ELR (cell line): ENCODE results near the gene FAM53B.

Source experiments
- DNase-seq: peaks from one replicate; pipeline ENCODE4 v3.0.0-alpha.2; 2015; ENCODE audit warnings: low read depth

Gene FAM53B

GRCh38 chr10:124728071-124728829, 15.9 kb downstream of the FAM53B start:
- no peak for DNase-seq

- DNase-seq, result no peak
These were observed 16.7 kb downstream of the FAM53B start for GRCh38 chr10:124727361-124727960.

GRCh38 chr10:124725791-124726190, 18.4 kb downstream of the FAM53B start:
- no peak for DNase-seq

- no peak for DNase-seq
These were observed 19.0 kb downstream of the FAM53B start for GRCh38 chr10:124725171-124725631.

DNA sequence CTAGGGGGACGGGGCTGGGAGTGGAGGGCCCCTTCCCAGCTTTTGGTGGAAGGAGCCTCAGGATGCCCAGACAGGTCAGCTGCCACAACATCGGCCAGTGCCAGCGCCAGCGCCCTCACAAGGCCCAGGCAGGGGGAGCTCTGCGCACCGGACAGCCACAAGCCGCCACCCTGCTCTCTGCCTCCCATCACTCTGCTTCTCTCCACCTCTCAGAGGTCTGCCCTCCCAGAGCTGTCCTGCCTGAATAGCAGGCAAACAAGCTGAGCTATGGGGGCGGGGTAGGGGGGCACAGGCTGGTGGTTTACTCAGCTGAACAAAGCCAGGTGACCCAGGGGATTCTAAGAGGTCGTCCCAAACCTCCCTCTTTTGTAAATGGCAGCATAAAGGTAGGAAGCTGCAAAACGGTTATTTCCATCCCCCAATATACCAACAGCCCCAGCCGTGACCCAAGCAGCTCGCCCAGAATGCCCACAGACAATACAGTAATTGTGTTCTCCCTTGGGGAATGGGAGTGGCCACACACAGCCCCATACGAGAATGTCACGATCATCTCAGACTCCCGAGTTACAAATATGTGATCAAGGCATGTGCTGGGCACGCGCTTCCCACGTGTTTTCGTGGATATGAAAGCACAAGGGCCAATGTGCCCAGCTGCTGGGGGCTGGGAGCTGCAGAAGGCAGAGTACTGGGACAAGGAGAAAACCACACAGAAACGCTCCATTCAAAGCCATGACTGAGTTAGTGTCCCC, 19.7 kb downstream of the FAM53B start:
- no peak for DNase-seq

- DNase-seq, result no peak
These were observed 20.4 kb downstream of the FAM53B start for GRCh38 chr10:124723826-124724225.

DNA sequence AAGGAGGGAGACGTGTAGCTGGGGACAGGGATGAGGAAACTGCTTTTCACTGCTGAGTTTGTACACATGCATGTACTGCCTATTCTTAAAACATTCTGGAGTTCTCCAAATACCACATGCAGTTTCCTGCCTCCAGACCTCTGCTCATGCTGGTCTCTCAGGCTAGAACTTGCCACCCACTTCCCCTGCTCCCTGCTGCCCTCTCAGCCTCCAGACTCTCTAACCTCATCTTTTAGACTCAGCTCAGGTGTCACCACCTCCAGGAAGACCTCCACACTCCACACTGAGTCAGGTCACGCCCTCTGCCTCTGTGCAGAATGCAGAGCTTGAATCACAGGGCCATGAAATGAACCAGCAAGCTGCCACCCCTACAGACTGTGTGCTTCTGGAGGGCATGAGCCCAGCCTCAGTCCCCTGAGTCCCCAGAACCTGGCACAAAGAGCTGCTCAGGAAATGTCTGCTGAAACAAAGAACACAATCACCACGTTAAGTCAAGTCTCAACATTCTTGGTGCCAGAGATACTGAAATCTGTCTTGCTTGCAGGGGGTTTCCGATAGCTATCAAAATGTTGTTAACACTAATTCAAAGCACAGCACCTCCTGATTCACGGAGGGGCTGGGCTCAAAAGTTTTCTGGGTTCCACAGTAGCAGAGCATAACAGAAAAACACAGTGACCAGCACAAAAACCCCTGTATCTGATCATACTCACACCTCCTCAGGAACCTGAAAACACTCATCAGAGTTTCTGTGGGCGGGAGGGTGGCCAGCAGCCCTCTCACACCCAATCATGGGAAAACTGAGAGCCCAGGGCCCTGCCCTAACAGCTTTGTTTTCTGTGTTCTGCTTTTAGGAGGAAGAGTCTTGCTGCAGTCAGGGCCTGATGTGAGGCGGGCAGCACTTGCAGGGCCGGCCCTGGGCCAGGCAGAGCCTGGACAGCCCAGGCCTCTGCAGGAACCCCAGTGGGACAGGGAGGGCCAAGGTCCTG, 21.1 kb downstream of the FAM53B start:
- no peak for DNase-seq

DNA sequence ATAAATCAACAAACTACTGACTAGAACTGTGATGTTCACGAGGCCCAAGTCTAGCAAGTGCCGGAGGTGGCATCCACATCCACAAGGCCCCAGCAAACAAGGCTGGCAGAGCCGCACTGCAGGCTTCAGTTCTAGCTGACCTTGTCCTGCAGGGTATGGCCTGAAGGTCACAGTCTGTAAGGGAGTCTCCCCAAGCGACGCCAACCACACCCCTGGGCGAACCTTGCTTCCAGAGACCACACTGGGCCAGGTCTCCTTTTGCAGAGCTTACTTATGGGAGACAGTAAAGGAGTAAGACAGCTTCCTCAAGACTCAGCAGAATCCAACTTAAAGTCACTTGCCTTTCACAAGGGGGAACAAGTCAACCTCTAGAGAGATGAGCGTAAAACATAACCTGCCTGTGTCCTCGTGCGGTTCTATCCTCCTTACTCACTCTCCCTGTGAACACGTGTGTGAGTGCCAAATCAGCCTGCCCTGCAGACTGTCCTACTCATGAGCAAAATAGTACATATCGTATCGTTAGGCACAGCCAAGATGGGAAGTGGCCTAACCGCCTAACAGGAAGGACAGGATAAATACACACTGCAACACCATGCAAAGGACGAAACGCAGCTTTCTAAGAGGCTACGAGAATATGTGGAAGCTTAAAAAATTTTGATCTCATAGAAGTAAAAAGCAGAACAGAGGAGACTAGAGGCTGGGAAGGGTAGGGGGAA, 22.7 kb downstream of the FAM53B start:
- no peak for DNase-seq

DNA sequence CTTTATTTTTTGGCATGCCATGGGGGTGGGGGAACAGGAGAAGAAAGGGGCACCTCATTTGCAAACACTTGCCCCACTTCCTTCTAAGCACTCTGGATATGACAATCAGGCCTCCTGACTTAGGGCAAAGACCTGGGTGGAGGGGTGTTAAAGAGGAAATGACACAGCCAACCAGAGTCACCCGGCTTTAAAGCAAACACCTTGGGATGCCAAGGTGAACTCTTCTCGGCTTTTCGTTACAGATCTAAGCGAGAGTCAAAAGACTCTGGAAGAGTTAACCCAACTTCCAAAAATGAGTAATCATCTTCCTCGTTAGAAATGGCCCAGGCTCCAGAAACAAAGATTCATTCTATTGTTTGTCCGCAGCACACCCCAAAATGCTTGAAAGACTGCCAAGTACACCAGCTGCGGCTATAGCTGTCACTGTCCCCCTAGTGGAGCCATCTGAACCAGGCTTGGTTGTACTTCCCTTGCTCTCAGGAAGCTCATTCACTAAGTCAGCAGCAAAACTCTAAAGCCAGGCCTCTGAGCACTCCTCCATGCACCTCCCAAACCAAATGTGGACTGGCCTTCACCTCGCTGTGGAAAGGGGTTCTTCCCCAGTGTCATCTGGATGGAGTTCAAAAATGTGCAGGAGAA, 24.8 kb downstream of the FAM53B start:
- peak; percentile 52 for DNase-seq

DNA sequence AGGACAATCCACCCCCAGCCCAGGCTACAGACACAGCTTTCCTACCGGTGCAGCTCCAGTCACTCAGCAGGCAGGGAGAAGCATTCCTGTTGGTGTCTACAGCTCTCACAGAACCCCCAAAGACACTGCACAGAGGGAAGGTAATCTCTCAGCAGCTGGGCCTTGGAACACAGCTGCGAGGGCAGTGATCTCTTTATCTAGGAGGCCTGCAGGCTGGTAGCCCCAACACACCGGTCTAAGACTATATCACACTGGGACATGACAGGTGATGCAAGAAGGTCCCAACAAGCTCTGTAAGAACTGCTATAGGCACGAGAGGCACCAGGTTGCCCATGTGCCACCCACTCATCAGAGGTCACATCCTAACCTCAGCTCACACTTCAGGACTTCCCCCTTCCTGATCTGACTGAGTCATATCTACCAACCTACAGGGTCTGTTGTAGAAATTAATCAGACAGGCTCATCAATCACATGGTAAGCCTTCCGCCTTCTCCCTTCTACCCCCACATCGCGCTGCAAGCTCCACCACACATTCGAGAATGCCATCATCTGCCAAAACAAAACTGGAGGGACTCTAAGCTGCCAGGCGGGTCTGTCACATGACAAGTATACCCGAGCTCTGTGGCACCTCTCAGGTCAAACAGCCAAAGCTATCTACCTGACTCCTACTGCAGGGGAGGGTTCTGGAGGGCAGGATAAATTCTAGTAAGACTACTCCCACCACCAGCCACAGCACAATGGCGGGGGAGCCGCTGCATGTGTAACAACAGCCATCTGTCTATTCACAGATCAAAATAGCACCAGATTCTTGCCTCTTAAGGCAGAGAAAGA, 26.1 kb downstream of the FAM53B start:
- DNase-seq, result peak; percentile 29

- no peak for DNase-seq
These were observed 27.0 kb downstream of the FAM53B start for GRCh38 chr10:124717041-124717757.

- no peak for DNase-seq
These were observed 27.8 kb downstream of the FAM53B start for GRCh38 chr10:124716369-124716768.

DNA sequence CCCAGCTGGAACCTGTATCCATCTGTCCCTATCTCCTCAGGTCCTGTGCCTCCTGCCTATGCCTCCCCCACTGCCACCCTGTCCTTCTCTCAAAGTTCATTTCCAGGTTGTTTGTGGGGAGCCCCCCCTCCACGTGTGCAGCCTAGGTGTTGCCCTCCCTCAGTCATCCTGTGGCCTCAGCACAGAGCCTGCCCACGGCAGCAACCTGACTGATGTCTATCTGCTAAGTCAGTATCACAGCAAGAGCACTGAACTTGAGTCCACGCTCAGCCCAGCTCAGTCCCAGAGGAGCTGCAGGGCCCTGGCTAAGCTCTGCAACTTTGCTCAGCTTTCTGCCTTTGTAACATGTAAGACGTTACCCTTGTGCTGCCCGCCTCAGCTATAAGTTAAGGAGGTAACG, 28.7 kb downstream of the FAM53B start:
- DNase-seq, result no peak

- no peak for DNase-seq
These were observed 30.4 kb downstream of the FAM53B start for GRCh38 chr10:124713679-124714255.

DNA sequence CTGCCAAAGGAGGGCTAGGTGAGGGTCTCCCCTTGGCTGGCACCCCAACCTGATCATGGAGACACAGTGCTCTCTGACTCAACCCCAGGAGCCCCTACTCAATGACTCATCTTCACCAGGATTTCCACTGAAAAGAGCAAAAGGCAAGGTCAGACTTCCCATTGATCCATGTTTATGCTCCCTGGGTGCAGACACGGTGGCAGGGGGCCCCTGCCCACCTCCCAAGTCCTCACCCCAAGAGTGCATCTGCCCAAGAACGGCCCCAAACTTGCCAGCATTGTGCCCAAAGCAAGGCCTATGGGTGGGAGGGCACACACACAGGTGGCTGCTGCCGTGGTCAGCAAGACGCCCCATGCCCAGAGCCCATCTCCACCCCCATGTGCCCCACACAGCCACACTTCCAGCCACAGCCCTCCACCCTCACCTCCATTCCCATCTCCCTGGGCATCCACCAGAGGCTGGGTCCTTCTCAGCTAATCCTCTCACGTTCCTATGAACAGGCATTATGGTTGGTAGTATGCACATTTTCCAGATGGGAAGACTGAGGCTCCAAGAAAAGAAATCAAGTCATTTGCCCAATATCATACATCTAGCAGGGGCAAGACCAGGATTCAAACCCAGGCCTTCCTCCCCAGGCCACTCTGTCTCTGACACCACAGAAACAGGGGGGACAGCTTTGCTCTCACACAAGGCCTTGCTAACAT, 31.3 kb downstream of the FAM53B start:
- DNase-seq, result no peak

- DNase-seq, result no peak
These were observed 33.0 kb downstream of the FAM53B start for GRCh38 chr10:124711145-124711544.

DNA sequence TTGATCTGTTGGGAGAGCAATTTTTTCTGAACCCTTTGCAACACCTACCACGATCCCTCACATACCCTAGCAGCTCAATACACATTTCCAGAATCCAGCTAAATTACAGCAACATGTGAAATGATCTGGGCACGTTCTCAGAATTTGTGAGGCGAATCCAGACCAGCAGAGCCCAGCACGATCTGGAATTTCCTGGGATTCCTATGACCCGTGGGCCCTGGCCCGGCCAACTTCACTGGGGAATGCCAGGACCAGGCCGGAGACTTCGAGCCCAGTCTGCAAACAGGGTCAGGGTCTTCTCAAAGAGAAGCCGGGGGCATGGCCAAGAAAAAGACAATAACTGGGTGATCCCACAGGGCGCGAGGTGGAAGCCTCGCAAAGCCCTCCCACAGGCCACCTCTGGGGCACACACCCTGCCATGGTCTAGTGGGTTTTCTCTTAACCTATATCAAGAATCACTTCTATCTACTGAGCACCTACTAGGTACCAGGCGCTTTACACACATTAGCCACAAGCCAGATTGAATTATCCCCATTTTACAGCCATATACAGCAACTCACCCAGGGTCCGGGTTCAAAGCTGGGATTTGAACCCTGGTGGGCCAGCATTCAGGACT, 33.8 kb downstream of the FAM53B start:
- DNase-seq, result no peak

DNA sequence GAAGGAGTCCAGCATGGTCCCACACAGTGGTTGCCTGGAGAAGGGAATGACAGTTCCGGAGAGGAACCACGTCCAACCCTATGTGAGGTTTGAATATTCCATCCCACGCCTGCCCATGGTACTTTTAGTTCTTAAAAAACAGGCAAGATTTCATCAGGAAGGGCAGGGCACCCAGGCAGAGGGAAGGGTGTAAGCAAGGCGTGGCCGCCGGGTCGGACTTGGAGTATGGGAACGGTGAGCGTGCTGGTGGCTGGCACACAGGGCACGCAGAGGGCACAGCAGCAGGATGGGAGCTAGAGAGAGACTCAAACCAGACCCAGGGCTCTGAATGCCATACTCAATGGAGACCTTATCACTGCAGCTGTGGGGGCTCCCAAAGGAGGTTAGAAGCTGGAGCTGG, 34.3 kb downstream of the FAM53B start:
- DNase-seq, result no peak
